GM06990 (cell line): Measurements from ENCODE around the gene MESP2.
A peak's percentile ranks its signal among the peaks of the same experiment; 100 is the strongest.

ENCODE experiments used
- DNase-seq: peaks from one replicate; pipeline ENCODE4 v3.0.0-alpha.2; 2011; ENCODE audit not compliant: insufficient read length; ENCODE audit errors: extremely low read depth
- H3K27me3 ChIP-seq: replicated peaks from 2 replicates; pipeline ENCODE4 v1.6.0; 2011; ENCODE audit warnings: low read length; ENCODE audit not compliant: control insufficient read depth, insufficient read depth
- H3K36me3 ChIP-seq: 2 replicates; pipeline ENCODE4 v1.5.1; 2011; ENCODE audit warnings: low read length; ENCODE audit not compliant: control insufficient read depth, insufficient read depth
- H3K4me3 ChIP-seq: replicated peaks from 2 replicates; pipeline ENCODE4 v1.5.1; 2011; ENCODE audit warnings: low read depth, mild to moderate bottlenecking, control low read depth, low read length
- TF ChIP-seq, protein P1 (sequence below): IDR thresholded peaks from 2 replicates; pipeline ENCODE4 v1.5.1; 2011; ENCODE audit warnings: low read length, control low read depth, mild to moderate bottlenecking, inconsistent platforms; ENCODE audit not compliant: insufficient read depth, poor library complexity, severe bottlenecking

The MESP2 gene

DNA sequence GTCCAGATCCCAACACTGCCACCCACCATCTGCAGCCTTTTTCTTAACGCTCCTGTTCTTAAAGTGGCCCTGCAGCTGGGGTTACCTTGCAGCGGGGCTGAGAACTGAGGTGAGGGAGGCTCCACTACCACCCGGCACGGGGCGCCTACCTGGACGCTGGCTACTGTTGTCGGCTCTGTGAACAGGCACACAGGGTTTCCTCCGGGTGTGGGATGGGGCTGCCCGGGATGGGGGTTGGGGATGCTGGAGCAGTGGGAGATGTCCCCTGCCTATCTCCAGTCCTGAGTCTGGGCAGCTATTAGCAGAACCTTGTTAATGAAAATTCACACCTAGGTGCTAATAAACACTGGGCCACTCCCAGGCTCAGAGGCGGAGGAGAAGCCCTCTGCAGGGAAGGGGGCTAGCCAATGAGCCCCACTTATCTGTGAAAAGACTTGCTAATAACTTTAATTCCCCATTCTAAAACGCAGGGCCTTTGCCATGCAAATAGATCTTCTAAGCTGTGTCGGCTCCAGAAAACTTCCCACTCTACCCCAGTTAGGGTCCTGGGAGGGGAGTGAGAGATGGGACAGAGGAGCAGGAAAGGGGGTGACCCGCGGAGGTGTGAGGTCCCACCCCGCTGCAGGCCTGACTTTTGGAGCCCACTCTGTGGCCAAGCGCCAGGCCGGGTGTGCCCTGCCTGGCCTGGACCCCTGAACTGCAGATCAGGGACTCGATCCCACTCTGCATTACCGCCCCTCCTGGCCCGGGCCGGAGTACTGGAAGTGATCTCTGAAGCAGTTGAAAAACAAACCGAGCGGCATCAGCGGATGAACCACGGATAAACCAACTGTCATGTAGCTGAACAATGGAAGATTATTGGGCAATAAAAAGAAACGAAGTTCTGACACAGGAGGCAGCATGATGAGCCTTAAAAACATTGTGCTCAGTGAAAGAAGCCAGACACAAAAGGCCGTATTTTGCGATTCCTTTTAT lies 28.1 kb upstream of the MESP2 start:
- DNase-seq = no peak
- H3K4me3 ChIP-seq = no peak overlapping the region
- TF ChIP-seq, protein P1, sequence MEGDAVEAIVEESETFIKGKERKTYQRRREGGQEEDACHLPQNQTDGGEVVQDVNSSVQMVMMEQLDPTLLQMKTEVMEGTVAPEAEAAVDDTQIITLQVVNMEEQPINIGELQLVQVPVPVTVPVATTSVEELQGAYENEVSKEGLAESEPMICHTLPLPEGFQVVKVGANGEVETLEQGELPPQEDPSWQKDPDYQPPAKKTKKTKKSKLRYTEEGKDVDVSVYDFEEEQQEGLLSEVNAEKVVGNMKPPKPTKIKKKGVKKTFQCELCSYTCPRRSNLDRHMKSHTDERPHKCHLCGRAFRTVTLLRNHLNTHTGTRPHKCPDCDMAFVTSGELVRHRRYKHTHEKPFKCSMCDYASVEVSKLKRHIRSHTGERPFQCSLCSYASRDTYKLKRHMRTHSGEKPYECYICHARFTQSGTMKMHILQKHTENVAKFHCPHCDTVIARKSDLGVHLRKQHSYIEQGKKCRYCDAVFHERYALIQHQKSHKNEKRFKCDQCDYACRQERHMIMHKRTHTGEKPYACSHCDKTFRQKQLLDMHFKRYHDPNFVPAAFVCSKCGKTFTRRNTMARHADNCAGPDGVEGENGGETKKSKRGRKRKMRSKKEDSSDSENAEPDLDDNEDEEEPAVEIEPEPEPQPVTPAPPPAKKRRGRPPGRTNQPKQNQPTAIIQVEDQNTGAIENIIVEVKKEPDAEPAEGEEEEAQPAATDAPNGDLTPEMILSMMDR = no peak
- peaks cover 2% of the 10 kb centered on the region; the same call in 1 of the 2 replicates for H3K27me3 ChIP-seq
- H3K36me3 ChIP-seq = no peaks in the 10 kb centered on the region

DNA sequence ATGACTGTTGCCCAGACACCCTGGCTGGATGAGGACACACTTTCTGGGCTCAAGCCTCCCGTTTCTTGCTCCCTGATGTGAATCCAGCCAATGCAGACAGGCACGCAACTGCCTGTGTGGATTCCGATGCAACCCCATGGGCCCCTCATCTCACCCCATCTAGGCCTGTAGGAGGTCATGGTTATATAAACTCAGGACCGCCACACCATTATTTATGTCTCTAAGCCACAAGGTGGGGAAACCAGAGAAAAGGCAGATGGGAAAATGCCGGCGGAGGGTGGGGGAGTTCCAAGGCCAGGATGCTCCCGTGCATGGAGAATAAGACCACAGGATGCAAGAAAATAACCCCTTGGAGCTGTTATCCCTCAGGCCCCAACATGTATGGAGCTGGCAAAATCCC lies 27.1 kb upstream of the MESP2 start:
- TF ChIP-seq, protein P1 = no peak
- Histone ChIP-seq H3K27me3 (peaks cover 2% of the 10 kb centered on the region; the same call in 1 of the 2 replicates), H3K36me3 (no peaks in the 10 kb centered on the region), H3K4me3 (no peak overlapping the region)
- DNase-seq = no peak

GRCh38 chr15:89749526-89749925 lies 26.6 kb upstream of the MESP2 start:
- TF ChIP-seq, protein P1 = no peak
- H3K4me3 ChIP-seq = no peak overlapping the region

GRCh38 chr15:89749951-89750559 lies 26.1 kb upstream of the MESP2 start:
- H3K4me3 ChIP-seq = peak overlapping the region; percentile 59
- DNase-seq = peak; percentile 21
- TF ChIP-seq, protein P1 = no peak
- peaks cover 2% of the 10 kb centered on the region; the same call in 1 of the 2 replicates for H3K27me3 ChIP-seq
- H3K36me3 ChIP-seq = no peaks in the 10 kb centered on the region

More at GRCh38 chr15:89749526-89749925, 26.6 kb upstream of the MESP2 start:
- Histone ChIP-seq H3K27me3 (peaks cover 2% of the 10 kb centered on the region; the same call in 1 of the 2 replicates), H3K36me3 (no peaks in the 10 kb centered on the region)
- DNase-seq = no peak

GRCh38 chr15:89750560-89751542 lies 25.3 kb upstream of the MESP2 start, which contains the start of gene MESP1:
MESP1 (minus strand) TSS chr15:89751249; CDS start chr15:89751231, 18 bp downstream.
- Histone ChIP-seq H3K4me3 (peak within 1 kb of the TSS; percentile 59), H3K36me3 (no peaks in the 10 kb centered on the region), H3K27me3 (peaks cover 2% of the 10 kb centered on the region)
- DNase-seq = peak; percentile 91
- TF ChIP-seq, protein P1 = peak; percentile 73
